SK-MEL-5 (cell line): ENCODE measurements around the gene DGAT2L6. TPM values are rescaled to one million over a fixed set of nuclear protein-coding genes. Genes with fewer than 3 reads are reported as not detected.

Experiments
- DNase-seq: peaks from one replicate; pipeline ENCODE4 v3.0.0-alpha.2; 2016; ENCODE audit warnings: low read depth, low spot score
- in situ Hi-C: cut with HindIII; loops from 2 replicates; pipeline ENCODE4 v1.10.0; 2016; ENCODE audit warnings: low sequenced_read_pairs, high pct_unique_total_duplicates, low pct_unique_long_range_greater_than_20kb
- small RNA-seq, 2 experiments: library from RNA; depleted of rRNA; stranded (forward); fragments of <200 nt; gene quantifications; one replicate each; pipeline ENCODE3, GENCODE V24; 2014
- total RNA-seq: library from RNA; depleted of rRNA; stranded (reverse); fragments of >200 nt; shearing (Covaris generic); gene quantifications from 2 replicates; pipeline ENCODE4 v1.2.3, GENCODE V29; 2014; rRNA removed

The DGAT2L6 gene
- total RNA-seq, 1 experiment from 2014 or later = 0.13 TPM

- DNase-seq = no peak
- in situ Hi-C loops = no loop called here
These were observed 76.2 kb downstream of the DGAT2L6 start for GRCh38 chrX:70253377-70254062.

- DNase-seq = no peak
- in situ Hi-C loops = no loop called here
These were observed 76.7 kb downstream of the DGAT2L6 start for GRCh38 chrX:70254063-70254400.

DNA sequence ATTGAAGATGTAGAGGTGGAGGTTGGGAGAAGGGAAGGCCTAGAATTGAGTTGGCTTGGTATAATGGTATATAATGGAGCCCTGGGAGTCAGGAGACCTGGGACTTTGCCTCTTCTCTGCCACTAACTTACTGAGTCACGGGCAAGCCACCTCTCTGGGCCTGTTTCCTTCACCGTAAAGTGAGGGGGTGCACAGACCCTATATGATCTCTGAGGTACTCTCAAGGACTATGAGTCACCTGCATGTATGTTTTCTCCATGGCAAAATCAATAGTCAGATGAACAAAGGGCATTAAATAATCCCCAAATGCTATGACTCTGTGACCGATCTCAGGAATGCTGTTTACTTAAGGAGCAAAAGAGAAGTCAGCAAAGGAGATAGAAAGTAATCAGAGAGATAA lies 77.6 kb downstream of the DGAT2L6 start:
- no peak for DNase-seq
- in situ Hi-C loops = no loop called here

Small RNA genes within 50 kb of the gene (small RNA-seq; reads per million reads assigned to genes)
- 0 to 0.14 reads per million in 2 experiments for gene RNA5SP507

Other genes starting within 250 kb of the DGAT2L6 start
- gene AWAT2, start 127.5 kb upstream of the DGAT2L6 start, total RNA-seq = not detected in 2 replicates
- not detected in 2 replicates for gene OTUD6A, start 115.0 kb upstream of the DGAT2L6 start, total RNA-seq
- gene IGBP1, start 44.0 kb upstream of the DGAT2L6 start, total RNA-seq = 148 and 154 TPM in 2 replicates
- not detected in 2 replicates for gene AWAT1, start 57.2 kb downstream of the DGAT2L6 start, total RNA-seq
- gene P2RY4, start 82.7 kb downstream of the DGAT2L6 start, total RNA-seq = not detected in 2 replicates
- not detected in 2 replicates for gene ARR3, start 90.9 kb downstream of the DGAT2L6 start, total RNA-seq
- gene RAB41, start 104.7 kb downstream of the DGAT2L6 start, total RNA-seq = not detected in 2 replicates
- 110 and 111 TPM in 2 replicates for gene PDZD11, start 112.4 kb downstream of the DGAT2L6 start, total RNA-seq
- gene KIF4A, start 112.6 kb downstream of the DGAT2L6 start, total RNA-seq = 18.2 and 19.1 TPM in 2 replicates
- gene GDPD2, start 245.8 kb downstream of the DGAT2L6 start, total RNA-seq = not detected in 2 replicates